ENCODE measurements around the gene SNX5. TPM values are rescaled to one million over a fixed set of nuclear protein-coding genes. Genes with fewer than 3 reads are reported as not detected.
A peak's percentile ranks its signal among the peaks of the same experiment; 100 is the strongest.

The SNX5 gene
- total and polyA plus RNA-seq, 9 of the 15 experiments (the other 6 are each of a cell fraction or from before 2014, with no cell fraction given): 53.5 to 276 (median 160) TPM

- no peak for TF ChIP-seq CUX1 (CRISPR knock-in tag; IDR thresholded peaks at IDR 0.05)
- TF ChIP-seq CSDE1 (IDR thresholded peaks at IDR 0.05): no peak
- no peak for TF ChIP-seq PREB (CRISPR knock-in tag; IDR thresholded peaks at IDR 0.05)
- TF ChIP-seq RBM39 (optimal IDR thresholded peaks at IDR 0.05; ENCODE audit: low read depth, low read length): no peak
- TF ChIP-seq GTF2F1 (IDR thresholded peaks at IDR 0.05; ENCODE audit: low read depth, low read length): no peak
- TF ChIP-seq PHF21A (IDR thresholded peaks at IDR 0.05; ENCODE audit: borderline replicate concordance, low read depth): no peak
- TF ChIP-seq ZNF785 (CRISPR knock-in tag; IDR thresholded peaks at IDR 0.05): no peak
- TF ChIP-seq HCFC1 (IDR thresholded peaks at IDR 0.05; ENCODE audit: low read depth, low read length): no peak
- TF ChIP-seq ZNF655 (CRISPR knock-in tag; IDR thresholded peaks at IDR 0.05): no peak
- no peak for TF ChIP-seq CEBPG (CRISPR knock-in tag; IDR thresholded peaks at IDR 0.05)
- TF ChIP-seq CEBPG (tag; conservative IDR thresholded peaks at IDR 0.05 in 1 of 2, IDR thresholded peaks at IDR 0.05 in 1 of 2): no peak
- no peak for TF ChIP-seq ZNF57 (CRISPR knock-in tag; IDR thresholded peaks at IDR 0.05)
- TF ChIP-seq KDM5B (IDR thresholded peaks at IDR 0.05; ENCODE audit: insufficient replicate concordance, low read depth, low read length): no peak
- no peak for TF ChIP-seq MED1 (CRISPR knock-in tag; IDR thresholded peaks at IDR 0.05; ENCODE audit: borderline replicate concordance)
- TF ChIP-seq FOXK2 (conservative IDR thresholded peaks at IDR 0.05 in 1 of 2, IDR thresholded peaks at IDR 0.05 in 1 of 2; ENCODE audit: low read depth in 2 of 2): peak in 1 of 2 experiments; percentile 37; a peak in 2 of 4 replicates
- no peak for TF ChIP-seq FOXJ3 (CRISPR knock-in tag; IDR thresholded peaks at IDR 0.05)
- TF ChIP-seq POLR2A (conservative IDR thresholded peaks at IDR 0.05): no peak
- TF ChIP-seq MXD1 (CRISPR knock-in tag; IDR thresholded peaks at IDR 0.05; ENCODE audit: borderline replicate concordance, poor library complexity, severe bottlenecking): no peak
- no peak for TF ChIP-seq ZNF408 (CRISPR knock-in tag; IDR thresholded peaks at IDR 0.05; ENCODE audit: low read depth)
- TF ChIP-seq TEAD2 (tag; IDR thresholded peaks at IDR 0.05): no peak
- no peak for TF ChIP-seq XRCC4 (IDR thresholded peaks at IDR 0.05; ENCODE audit: extremely low read depth, insufficient read depth, insufficient read length)
Measured at GRCh38 chr20:17925141-17925939, 43.3 kb downstream of the SNX5 start (continued).

Measured in K562 (cell line).